Body of pancreas (tissue), 4 donors: Measurements from ENCODE around the gene TSPAN14. TPM values are rescaled to one million over a fixed set of nuclear protein-coding genes. Genes with fewer than 3 reads are reported as not detected.
"Not testable (repeated sequence)": the region's sequence is repeated elsewhere in the genome, so short reads cannot be mapped to it uniquely, and the experiment has no call there.

Experiments used
- ATAC-seq: fragments of 150-250 bp; one replicate; pipeline ENCODE4 v1.9.1; 2016
- DNase-seq, 4 donors: peaks; one replicate each; pipeline ENCODE4 v3.0.0-alpha.2; 2019
- H3K27ac ChIP-seq, 4 donors: fragments of 200-600 bp; sonication (generic); 1 replicate in 3 of 4; 2 replicates in 1 of 4; pipeline versions ENCODE4 v1.5.1 to v1.6.1; 2016 to 2019; ENCODE audit warnings: mild to moderate bottlenecking in 1 of 4, mixed read lengths in 1 of 4, moderate library complexity in 1 of 4
- H3K27me3 ChIP-seq, 2 donors: fragments of 200-600 bp; sonication (generic); one replicate each; pipeline ENCODE4 v1.6.0; 2016; ENCODE audit warnings: mild to moderate bottlenecking in 1 of 2
- H3K36me3 ChIP-seq, 2 donors: fragments of 200-600 bp; sonication (generic); replicated peaks in 1 of 2; 2 replicates each; pipeline ENCODE4 v1.5.1; 2016; ENCODE audit warnings: low read depth in 2 of 2; ENCODE audit not compliant: insufficient read depth in 1 of 2
- H3K4me1 ChIP-seq: fragments of 200-600 bp; sonication (generic); one replicate; pipeline ENCODE4 v1.6.0; 2016
- H3K4me3 ChIP-seq, 2 donors: fragments of 200-600 bp; sonication (generic); 1 replicate in 1 of 2; 2 replicates in 1 of 2; pipeline ENCODE4 v1.5.1; 2016 to 2019
- H3K9me3 ChIP-seq, 3 donors: fragments of 200-600 bp; sonication (generic); 1 replicate in 2 of 3; 2 replicates in 1 of 3; pipeline ENCODE4 v1.5.1; 2016
- CTCF ChIP-seq, 7 experiments: fragments of 450-650 bp in 4 of 7; fragments of 200-600 bp in 3 of 7; sonication (generic) in 3 of 7; IDR thresholded peaks; one replicate each; pipeline ENCODE4 v1.5.1; 2016 to 2019; ENCODE audit warnings: antibody characterized with exemption in 7 of 7
- POLR2A ChIP-seq, 3 donors: fragments of 450-650 bp; IDR thresholded peaks; one replicate each; pipeline ENCODE4 v1.6.1; 2016; ENCODE audit warnings: antibody characterized with exemption in 3 of 3, mild to moderate bottlenecking in 2 of 3
- WGBS, 2 donors: methylation state at CpG; one replicate each; pipeline ENCODE4 v1.1.5; 2017; 5-methylcytosine and 5-hydroxymethylcytosine counted together
- intact Hi-C: fragments of 100-400 bp; cut with DNase I; formaldehyde crosslinking; loops from one replicate; pipeline ENCODE4 v1.15.1; 2023
- total RNA-seq, 2 donors: library from RNA; depleted of rRNA; stranded (reverse); fragments of >200 nt; gene quantifications; one replicate each; pipeline ENCODE4 v1.1.0, GENCODE V29; 2016

TSPAN14 gene
- total RNA-seq, 2 donors from 2014 or later, result 22.3 to 63.0 TPM

DNA sequence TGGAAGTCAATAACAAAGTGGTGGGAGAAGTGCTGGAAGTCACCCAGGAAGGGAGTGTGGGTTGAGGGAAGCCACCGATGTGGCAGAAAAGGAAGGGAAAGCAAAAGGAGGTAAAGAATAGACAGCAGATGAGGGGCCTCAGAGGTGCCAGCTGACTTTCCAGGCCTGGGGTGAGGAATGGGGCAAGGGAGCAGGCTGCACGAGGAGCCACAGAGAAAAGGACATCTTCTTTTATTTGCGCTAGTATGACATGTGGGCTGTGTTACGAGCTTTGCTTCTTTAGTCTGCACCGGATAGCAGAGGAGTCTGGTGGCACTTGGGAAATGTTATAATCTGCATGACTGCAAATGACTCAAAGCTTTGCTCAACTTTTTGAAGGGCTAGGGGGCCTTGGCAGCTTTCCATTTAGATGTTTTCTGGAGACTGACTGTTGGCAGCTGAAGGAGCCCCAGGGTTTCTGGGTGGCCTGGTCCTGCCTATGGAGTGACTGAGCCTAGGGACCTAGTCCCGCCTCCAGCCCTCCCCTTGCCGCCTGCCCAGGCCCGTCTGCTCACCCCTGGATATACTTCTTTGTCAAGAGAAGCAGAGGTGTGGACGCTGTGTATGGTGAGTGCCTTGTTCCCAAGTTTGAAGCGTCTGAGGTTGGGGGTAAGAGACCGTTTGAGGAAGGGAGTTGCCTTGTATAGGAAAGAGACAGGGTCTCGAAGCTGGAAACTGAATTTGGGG lies 40.7 kb upstream of the TSPAN14 start:
- 82 to 86% methylated on average over 12 of the region's 12 CpGs for WGBS, 2 donors
- H3K4me1 ChIP-seq, result peaks cover 52% of the 10 kb centered on the region
- no peak overlapping the region for H3K27ac ChIP-seq
- intact Hi-C loops, result no loop called here
- peak in 1 of 4 donors; percentile 16 for DNase-seq
- no peak for TF ChIP-seq POLR2A (IDR thresholded peaks at IDR 0.05)
- no peak for TF ChIP-seq CTCF (IDR thresholded peaks at IDR 0.05)
- H3K27me3 ChIP-seq, result no peaks in the 10 kb centered on the region
- no peak overlapping the region for H3K4me3 ChIP-seq
- no peaks in the 10 kb centered on the region for H3K9me3 ChIP-seq
- no peak for ATAC-seq
- no peaks in the 10 kb centered on the region for H3K36me3 ChIP-seq

- no peaks in the 10 kb centered on the region for H3K9me3 ChIP-seq
- 41 to 47% methylated on average over 7 of the region's 7 CpGs for WGBS, 2 donors
- H3K4me3 ChIP-seq, result no peak overlapping the region
- ATAC-seq, result peak; percentile 41
- no peaks in the 10 kb centered on the region for H3K36me3 ChIP-seq
- H3K27me3 ChIP-seq, result no peaks in the 10 kb centered on the region
- H3K27ac ChIP-seq, result peak overlapping the region in 1 of 4 donors; percentile 26
- TF ChIP-seq POLR2A (IDR thresholded peaks at IDR 0.05), result no peak
- TF ChIP-seq CTCF (IDR thresholded peaks at IDR 0.05), result no peak
- H3K4me1 ChIP-seq, result peaks cover 45% of the 10 kb centered on the region
- intact Hi-C loops, result no loop called here
- peak in 1 of 4 donors; percentile 33 for DNase-seq
These were observed 39.8 kb upstream of the TSPAN14 start for GRCh38 chr10:80414142-80414895.

GRCh38 chr10:80415734-80416478 lies 38.2 kb upstream of the TSPAN14 start:
- TF ChIP-seq POLR2A (IDR thresholded peaks at IDR 0.05), result no peak
- no peak for TF ChIP-seq CTCF (IDR thresholded peaks at IDR 0.05)
- Histone ChIP-seq H3K27ac (peak overlapping the region in 1 of 4 donors; percentile 10), H3K4me1 (peaks cover 32% of the 10 kb centered on the region), H3K27me3 (no peaks in the 10 kb centered on the region), H3K9me3 (no peaks in the 10 kb centered on the region), H3K4me3 (no peak overlapping the region), H3K36me3 (no peaks in the 10 kb centered on the region)
- intact Hi-C loops, result no loop called here
- WGBS, 2 donors, result 67 to 73% methylated on average over 3 of the region's 3 CpGs
- DNase-seq, result no peak
- ATAC-seq, result no peak

- no peak for TF ChIP-seq POLR2A (IDR thresholded peaks at IDR 0.05)
- TF ChIP-seq CTCF (IDR thresholded peaks at IDR 0.05), result no peak
- Histone ChIP-seq H3K27me3 (no peaks in the 10 kb centered on the region), H3K27ac (peak overlapping the region in 1 of 4 donors; percentile 10), H3K4me3 (no peak overlapping the region), H3K9me3 (no peaks in the 10 kb centered on the region), H3K36me3 (no peaks in the 10 kb centered on the region), H3K4me1 (peaks cover 26% of the 10 kb centered on the region)
- ATAC-seq, result peak; percentile 34
- peak in 3 of 4 donors; percentile 40 to 46 (median 42) for DNase-seq
- intact Hi-C loops, result no loop called here
- WGBS, 2 donors, result 72 to 80% methylated on average over 15 of the region's 15 CpGs
These were observed 37.5 kb upstream of the TSPAN14 start for GRCh38 chr10:80416479-80417098.

- H3K36me3 ChIP-seq, ATAC-seq, H3K27me3 ChIP-seq, intact Hi-C loops, DNase-seq, H3K9me3 ChIP-seq, H3K4me3 ChIP-seq, H3K27ac ChIP-seq: not testable (repeated sequence)
- H3K4me1 ChIP-seq, result peaks cover 26% of the 10 kb centered on the region
- WGBS, 2 donors, result 73 to 74% methylated on average over 6 of the region's 6 CpGs
These were observed 36.9 kb upstream of the TSPAN14 start for GRCh38 chr10:80417256-80417655.
